Effector memory CD4-positive, alpha-beta T cell (primary cell): ENCODE data around the gene ZBTB20.

Experiments used
- DNase-seq, 3 donors: peaks; one replicate each; pipeline ENCODE4 v3.0.0-alpha.2; 2020
- H3K27ac ChIP-seq: 2 replicates; pipeline ENCODE4 v1.7.0; 2013; ENCODE audit warnings: mild to moderate bottlenecking, low read length, moderate library complexity; ENCODE audit not compliant: insufficient read depth, poor library complexity, severe bottlenecking
- H3K27me3 ChIP-seq: replicated peaks from 2 replicates; pipeline ENCODE4 v1.7.0; 2013; ENCODE audit warnings: mild to moderate bottlenecking, low read length; ENCODE audit not compliant: insufficient read depth, control insufficient read depth, poor library complexity, severe bottlenecking
- H3K36me3 ChIP-seq: 2 replicates; pipeline ENCODE4 v1.7.0; 2013; ENCODE audit warnings: mild to moderate bottlenecking, low read length, moderate library complexity; ENCODE audit not compliant: control insufficient read depth, insufficient read depth
- H3K4me1 ChIP-seq: 2 replicates; pipeline ENCODE4 v1.7.0; 2013; ENCODE audit warnings: low read length, mild to moderate bottlenecking; ENCODE audit not compliant: control insufficient read depth, insufficient read depth, poor library complexity, severe bottlenecking
- H3K4me3 ChIP-seq: 2 replicates; pipeline ENCODE4 v1.7.0; 2013; ENCODE audit warnings: low read length, low read depth, mild to moderate bottlenecking; ENCODE audit not compliant: insufficient read depth, poor library complexity, severe bottlenecking
- H3K9me3 ChIP-seq: 2 replicates; pipeline ENCODE4 v1.7.0; 2013; ENCODE audit warnings: mild to moderate bottlenecking, low read length, moderate library complexity; ENCODE audit not compliant: control insufficient read depth

The ZBTB20 gene

DNA sequence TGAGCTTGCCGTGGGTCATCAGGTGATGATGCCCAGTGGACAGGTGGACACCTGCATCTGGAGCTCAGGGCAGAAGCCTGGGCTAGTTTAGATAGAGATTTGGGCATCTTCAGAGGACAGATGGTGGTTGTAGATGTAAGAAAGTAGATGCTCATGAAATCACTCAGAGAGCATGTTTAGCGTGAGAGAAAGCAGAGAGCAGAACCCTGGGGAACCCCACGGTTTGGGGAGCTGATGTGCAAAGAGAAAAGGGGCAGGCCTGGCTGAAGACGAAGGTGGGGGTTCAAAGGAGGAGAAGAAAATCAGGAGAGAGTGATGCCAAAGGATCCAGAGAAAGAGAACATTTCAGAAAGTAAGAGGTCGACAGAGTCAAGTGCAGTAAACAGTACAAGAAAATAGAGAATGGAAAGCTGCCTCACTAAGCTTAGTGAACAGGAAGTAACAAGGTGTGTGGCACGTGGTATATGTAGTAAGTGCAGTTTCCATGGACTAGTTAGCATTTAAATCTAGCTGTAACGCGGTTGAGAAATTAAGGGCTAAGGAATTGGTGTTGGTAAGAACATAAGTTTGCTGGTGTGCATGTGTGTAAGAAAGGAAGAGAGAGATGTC is 839.8 kb downstream of the ZBTB20 start:
- H3K4me1 ChIP-seq, result peaks cover 25% of the 10 kb centered on the region

DNA sequence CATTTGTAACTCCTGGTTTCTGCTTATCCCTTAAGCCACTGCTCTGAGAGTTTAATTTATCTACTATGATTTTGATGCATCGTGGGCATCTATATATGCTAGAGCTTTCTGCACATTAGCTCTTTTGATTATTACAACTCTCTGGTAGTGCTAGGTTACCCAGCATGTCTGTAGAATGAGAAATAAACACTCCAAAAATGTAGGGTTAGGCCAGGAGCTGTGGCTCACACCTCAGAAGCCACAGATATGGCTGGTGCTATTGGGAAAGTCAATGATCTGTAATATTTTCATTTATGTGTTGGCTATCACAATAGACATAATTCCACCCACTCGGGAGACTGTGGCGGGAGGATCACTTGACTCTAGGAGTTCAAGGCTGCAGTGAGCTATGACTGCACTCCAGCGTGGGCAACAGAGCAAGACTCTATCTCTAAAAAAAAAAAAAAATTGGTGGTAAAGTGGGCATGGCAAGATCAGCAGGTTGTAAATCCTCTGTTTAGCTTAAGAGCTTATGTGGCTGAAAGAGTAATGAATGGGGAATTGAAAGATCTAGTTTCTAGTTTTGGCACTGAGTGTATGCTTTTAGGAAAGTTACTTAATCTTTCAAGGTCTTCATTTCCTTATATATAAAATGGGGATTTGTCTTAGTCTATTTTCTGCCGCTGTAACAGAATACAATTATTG is 847.0 kb downstream of the ZBTB20 start:
- Histone ChIP-seq H3K4me3 (no peak overlapping the region), H3K4me1 (no peaks in the 10 kb centered on the region), H3K36me3 (no peaks in the 10 kb centered on the region), H3K27ac (no peak overlapping the region), H3K27me3 (no peaks in the 10 kb centered on the region), H3K9me3 (no peaks in the 10 kb centered on the region)
- DNase-seq, result no peak

More for the DNA sequence above, 839.8 kb downstream of the ZBTB20 start:
- Histone ChIP-seq H3K4me3 (no peak overlapping the region), H3K27me3 (no peaks in the 10 kb centered on the region), H3K27ac (peak overlapping the region; percentile 72), H3K36me3 (no peaks in the 10 kb centered on the region), H3K9me3 (no peaks in the 10 kb centered on the region)
- no peak for DNase-seq

DNA sequence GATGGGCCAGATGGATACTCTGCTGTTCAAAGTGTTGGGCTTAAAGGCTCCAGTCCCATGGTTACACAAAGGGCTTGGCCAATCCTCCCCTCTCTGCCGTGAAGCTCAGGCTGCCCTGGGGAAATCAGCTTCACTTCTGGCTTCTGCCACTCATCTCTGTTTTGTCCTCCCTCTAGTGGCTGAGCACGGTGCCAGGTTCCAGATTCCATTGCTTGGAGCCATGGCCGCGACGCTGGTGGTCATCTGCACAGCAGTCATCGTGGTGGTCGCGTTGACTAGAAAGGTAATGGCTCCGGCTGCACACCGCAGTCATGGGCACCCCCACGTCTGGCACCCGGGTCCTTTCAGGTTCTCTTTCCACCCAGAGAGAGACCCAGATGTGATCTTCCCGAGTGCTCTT is 847.7 kb downstream of the ZBTB20 start:
- H3K27ac ChIP-seq, result peak overlapping the region; percentile 13
- no peak for DNase-seq
- no peak overlapping the region for H3K4me3 ChIP-seq

DNA sequence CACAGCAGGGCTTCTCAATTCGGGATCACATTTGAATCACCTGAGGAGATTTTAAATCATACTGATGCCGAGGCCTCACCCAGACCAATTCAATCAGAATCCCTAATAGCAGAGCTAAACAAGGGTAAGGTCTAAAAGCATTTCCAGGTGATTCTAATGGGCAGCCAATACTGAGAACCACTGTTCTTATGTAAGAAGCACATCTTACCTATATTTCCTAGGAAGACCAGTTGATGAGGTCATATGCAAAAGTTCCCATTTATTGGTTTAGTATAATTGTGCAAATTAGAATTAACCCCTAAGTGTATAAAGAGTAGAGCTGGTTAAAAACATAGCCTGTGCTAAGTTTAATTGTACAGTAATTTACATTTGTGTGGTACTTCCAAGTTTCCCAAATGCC is 851.1 kb downstream of the ZBTB20 start:
- Histone ChIP-seq H3K27ac (peak overlapping the region; percentile 54), H3K36me3 (no peaks in the 10 kb centered on the region), H3K27me3 (no peaks in the 10 kb centered on the region), H3K4me3 (no peak overlapping the region), H3K9me3 (no peaks in the 10 kb centered on the region), H3K4me1 (peaks cover 18% of the 10 kb centered on the region)
- DNase-seq, result no peak

More for the DNA sequence above, 847.7 kb downstream of the ZBTB20 start:
- Histone ChIP-seq H3K27me3 (no peaks in the 10 kb centered on the region), H3K4me1 (no peaks in the 10 kb centered on the region), H3K9me3 (no peaks in the 10 kb centered on the region), H3K36me3 (no peaks in the 10 kb centered on the region)

DNA sequence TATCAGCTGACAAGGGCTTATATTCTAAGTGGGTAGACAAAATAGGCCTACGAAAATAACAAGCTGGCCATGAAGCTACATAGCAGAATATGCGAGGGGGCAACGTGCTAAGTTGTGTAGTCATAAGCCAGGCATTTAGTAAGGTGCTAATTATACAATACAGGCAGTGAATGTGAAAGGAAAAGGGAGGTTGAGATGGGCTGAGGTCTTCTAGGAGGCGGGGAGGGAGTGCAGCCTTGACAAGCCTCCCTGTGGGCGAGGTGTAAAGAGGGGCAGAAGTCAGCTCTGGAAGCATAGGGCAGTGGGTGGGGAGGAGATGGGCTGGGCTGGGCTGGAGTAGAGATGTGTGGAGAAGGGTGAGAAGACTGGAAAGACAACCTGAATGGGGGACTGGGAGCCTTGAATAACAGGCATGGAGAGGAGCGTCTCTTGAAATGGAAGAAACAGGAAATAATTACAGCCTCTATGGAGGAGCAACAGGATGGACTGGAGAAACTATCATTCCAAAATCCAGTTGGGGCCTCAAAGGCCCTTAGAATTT is 852.1 kb downstream of the ZBTB20 start:
- no peak overlapping the region for H3K4me3 ChIP-seq
- H3K27ac ChIP-seq, result peak overlapping the region; percentile 54
- no peaks in the 10 kb centered on the region for H3K27me3 ChIP-seq
- H3K9me3 ChIP-seq, result no peaks in the 10 kb centered on the region
- peaks cover 18% of the 10 kb centered on the region for H3K4me1 ChIP-seq
- H3K36me3 ChIP-seq, result no peaks in the 10 kb centered on the region
- no peak for DNase-seq

DNA sequence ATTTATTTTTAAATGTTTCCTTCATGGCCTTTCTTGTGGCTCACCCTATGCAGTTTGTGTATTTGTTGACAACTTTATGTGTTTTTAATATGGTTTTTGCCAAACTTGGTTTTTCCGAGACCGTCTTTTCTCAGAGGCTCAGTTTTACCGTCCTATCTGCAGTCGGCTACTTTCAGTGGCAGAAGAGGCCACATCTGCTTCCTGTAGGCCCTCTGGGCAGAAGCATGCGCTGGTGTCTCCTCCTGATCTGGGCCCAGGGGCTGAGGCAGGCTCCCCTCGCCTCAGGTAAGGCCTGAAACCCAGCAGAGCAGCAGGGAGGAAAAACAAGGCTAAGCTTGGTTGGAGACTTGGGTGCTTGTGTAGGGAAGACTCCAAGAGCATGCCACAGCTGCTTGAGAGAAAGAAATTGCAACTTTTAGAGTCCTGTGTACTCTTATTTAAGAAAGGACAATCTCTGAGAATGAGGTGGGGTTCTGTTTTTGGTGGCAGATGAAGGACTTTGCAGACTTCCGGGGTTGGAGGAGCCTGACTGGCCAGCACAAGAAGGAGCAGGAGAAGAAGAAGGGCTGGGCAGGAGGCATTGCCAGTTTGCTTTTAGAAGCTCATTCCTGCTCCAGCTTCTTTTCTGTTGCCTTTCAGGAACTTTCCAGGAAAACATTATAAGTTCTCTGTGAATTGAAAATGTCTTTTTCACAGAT is 853.1 kb downstream of the ZBTB20 start, which contains the start of gene TIGIT:
Gene TIGIT, plus strand, starts transcription at position 191 of the 698 bp plus-strand sequence. Its CDS starts 34 bp downstream, at position 225.
- Histone ChIP-seq H3K27ac (peak within 1 kb of the TSS; percentile 54), H3K9me3 (no peaks in the 10 kb centered on the region), H3K36me3 (no peaks in the 10 kb centered on the region), H3K4me3 (no peak within 1 kb of the TSS), H3K27me3 (no peaks in the 10 kb centered on the region), H3K4me1 (peaks cover 18% of the 10 kb centered on the region)
- DNase-seq, result no peak

DNA sequence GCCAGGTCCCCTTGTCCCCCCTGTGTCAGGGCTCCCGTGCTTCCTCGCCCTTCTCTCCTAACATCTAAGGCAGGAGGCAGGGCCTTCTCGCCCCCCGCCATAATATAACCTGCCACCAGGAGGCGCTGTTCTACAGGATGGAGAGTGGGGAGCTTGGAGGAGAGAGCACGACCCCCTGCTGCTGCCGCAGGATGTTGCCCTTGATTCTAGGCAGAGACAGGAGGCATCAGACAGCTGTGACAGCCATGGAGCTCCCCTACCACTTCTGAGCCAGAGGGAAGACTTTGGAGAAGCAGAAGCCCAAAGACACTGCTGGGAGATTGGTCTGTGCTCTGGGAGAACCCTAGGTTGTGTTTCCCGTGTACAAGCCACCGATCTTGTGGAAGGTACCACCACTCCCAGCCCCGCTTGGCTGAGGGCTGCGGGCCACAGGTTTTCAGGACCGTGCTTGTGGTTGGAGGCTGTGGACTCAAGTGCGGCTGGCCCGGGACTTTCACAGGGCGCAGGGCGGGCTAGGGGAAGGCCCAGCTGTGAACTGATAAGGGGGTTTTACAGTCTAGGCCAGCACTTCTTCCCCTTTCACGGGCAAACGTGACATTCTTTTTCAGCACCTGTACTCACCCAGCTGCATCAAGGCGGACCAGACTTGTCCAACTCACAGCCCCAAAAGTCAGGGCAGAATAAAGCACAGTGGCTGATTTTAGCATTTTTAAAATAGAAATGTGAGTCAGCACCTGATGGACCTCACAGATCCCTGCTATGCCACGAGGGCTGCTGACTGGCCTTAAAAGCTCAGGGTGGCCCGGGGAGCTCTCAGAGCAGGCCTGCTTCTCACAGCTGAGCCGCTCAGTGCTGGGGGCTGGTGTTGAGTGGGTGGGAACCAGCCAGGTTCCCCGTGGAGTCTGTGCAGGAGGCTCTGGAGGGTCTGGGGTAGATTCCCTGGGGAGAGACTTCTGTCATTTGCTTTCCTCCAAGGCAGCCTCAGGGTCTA is 855.9 kb downstream of the ZBTB20 start:
- peak; percentile 81 to 85 (median 85) for DNase-seq
- Histone ChIP-seq H3K4me1 (peaks cover 18% of the 10 kb centered on the region), H3K9me3 (no peaks in the 10 kb centered on the region), H3K27me3 (no peaks in the 10 kb centered on the region), H3K4me3 (peak overlapping the region; percentile 26), H3K36me3 (no peaks in the 10 kb centered on the region), H3K27ac (peak overlapping the region; percentile 68)

DNA sequence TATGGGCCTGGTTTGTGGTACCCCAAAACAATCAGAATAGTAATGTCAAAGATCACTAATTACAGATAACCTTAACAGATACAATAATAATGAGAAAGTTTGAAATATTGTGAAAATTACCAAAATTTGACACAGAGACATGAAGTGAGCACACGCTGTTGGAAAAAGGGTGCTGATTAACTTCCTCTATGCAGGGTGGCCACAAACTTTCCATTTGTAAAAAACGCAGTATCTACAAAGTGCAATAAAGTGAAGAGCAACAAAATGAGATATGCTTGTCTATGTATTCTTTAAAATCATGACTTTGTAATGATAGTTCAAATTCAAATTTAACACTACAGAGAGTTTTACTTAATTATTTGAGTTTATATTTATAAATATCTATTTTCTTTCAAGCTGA is 860.8 kb downstream of the ZBTB20 start:
- Histone ChIP-seq H3K4me3 (peak overlapping the region; percentile 16), H3K9me3 (no peaks in the 10 kb centered on the region), H3K36me3 (no peaks in the 10 kb centered on the region), H3K27ac (peak overlapping the region; percentile 53), H3K27me3 (no peaks in the 10 kb centered on the region), H3K4me1 (peaks cover 2% of the 10 kb centered on the region)
- DNase-seq, result no peak

DNA sequence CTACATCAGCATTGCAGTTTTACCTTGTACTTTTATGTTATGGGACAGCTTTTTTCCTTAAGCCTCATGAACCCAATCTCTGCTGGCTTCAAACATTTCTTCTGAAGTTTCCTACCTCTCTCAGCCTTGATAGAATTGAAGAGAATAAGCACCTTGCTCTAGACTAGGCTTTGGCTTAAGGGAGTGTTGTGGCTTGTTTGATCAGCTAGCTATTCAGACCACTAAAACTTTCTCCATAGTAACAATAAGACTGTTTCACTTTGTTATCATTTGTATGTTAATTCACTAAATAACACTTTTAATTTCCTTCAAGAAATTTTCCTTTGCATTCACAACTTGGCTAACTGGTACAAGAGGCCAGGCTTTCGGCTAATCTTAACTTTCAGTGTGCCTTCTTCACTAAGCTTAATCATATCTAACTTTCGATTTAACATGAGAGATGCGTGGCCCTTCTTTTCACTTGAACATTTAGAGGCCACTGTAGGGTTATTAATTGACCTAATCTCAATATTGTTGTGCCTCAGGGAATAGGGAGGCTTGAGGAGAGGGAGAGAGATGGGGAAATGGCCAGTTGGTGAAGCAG is 861.3 kb downstream of the ZBTB20 start:
- peak overlapping the region; percentile 53 for H3K27ac ChIP-seq
- DNase-seq, result no peak
- no peaks in the 10 kb centered on the region for H3K9me3 ChIP-seq
- no peaks in the 10 kb centered on the region for H3K4me1 ChIP-seq
- no peaks in the 10 kb centered on the region for H3K36me3 ChIP-seq
- no peaks in the 10 kb centered on the region for H3K27me3 ChIP-seq
- H3K4me3 ChIP-seq, result peak overlapping the region; percentile 16
